GM15510 (cell line): ENCODE data around the gene TIMM10.

Experiments
- POLR2A ChIP-seq: IDR thresholded peaks from 3 replicates; pipeline ENCODE4 v1.6.1; 2011; ENCODE audit warnings: borderline replicate concordance; ENCODE audit not compliant: insufficient read length; ENCODE audit errors: extremely low read depth

Gene TIMM10

GRCh38 chr11:57500515-57500914 lies 30.0 kb downstream of the TIMM10 start:
- no peak for TF ChIP-seq POLR2A

GRCh38 chr11:57499983-57500461 lies 30.5 kb downstream of the TIMM10 start:
- TF ChIP-seq POLR2A: no peak

DNA sequence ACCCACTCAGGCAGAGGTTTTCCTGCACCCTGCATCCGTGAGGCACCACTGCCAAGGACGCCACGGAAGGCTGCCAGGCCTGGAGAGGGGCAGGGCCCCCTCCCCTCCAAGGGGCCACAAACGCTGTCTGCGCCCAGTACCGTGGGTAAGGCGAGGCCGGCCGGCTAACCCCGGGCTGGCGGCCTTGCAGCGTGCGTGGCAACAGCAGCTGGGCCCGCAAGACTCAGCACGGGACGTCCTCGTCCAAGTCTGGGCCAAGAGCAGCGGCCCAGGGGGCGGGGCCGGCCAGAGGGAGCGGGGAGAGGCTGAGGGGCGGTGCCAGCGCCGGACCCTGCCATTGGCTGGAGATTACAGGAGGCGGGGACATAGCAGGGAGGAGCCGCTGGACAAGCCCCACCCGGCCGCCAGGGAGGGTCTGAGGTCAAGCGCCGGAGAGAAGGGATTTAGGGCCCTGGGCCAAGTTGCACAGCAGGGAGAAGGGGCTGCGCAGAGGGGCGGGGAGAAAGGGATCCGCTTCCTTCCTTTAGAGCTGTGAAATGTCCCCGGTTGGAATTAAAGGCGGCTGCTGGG lies 31.1 kb downstream of the TIMM10 start:
- TF ChIP-seq POLR2A: no peak

- TF ChIP-seq POLR2A: no peak
Observed at GRCh38 chr11:57498540-57498939, 32.0 kb downstream of the TIMM10 start.

DNA sequence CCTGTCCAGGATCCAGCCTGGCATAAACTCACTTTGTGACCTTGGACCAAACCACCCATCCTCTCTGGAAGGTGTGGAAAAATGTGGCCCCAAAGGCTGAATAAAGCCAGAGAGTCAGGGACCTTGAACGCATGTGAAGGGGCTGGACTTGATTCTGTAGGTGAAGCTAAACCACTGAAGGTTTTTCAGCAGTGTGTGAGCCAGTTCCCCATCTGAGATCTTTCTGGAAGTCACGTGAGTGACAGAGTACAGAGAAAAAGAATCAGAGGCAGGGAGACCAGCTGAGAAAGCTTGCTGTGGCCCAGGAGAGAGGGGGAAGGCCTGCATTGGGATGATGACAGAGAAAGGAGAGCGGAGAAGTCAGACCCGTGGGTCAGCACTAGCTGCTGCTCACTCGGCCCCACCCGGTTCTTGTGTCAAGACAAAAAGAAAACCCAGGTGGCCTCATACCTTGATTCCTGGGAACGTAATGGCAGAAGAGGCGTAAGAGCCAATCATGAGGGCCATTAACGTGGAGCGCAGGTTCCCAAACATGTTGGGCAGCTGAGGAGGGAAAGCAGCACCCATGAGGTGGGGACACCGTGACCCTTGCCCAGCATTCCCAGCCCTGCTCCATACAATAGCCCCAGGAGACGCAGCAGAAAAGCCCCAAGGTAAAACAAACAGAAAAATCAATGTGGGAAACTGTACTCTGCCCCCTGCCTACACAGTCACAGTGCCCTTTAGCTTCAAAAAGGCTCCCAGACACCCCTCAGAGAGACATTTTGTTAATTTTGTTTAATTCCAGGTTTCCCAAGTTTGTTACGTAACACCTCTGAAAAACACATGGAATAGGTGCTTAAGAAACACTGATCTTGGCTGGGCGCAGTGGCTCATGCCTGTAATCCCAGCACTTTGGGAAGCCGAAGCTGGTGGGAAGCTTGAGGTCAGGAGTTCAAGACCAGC lies 33.0 kb downstream of the TIMM10 start:
- no peak for TF ChIP-seq POLR2A

GRCh38 chr11:57496109-57496820 lies 34.3 kb downstream of the TIMM10 start:
- TF ChIP-seq POLR2A: no peak

DNA sequence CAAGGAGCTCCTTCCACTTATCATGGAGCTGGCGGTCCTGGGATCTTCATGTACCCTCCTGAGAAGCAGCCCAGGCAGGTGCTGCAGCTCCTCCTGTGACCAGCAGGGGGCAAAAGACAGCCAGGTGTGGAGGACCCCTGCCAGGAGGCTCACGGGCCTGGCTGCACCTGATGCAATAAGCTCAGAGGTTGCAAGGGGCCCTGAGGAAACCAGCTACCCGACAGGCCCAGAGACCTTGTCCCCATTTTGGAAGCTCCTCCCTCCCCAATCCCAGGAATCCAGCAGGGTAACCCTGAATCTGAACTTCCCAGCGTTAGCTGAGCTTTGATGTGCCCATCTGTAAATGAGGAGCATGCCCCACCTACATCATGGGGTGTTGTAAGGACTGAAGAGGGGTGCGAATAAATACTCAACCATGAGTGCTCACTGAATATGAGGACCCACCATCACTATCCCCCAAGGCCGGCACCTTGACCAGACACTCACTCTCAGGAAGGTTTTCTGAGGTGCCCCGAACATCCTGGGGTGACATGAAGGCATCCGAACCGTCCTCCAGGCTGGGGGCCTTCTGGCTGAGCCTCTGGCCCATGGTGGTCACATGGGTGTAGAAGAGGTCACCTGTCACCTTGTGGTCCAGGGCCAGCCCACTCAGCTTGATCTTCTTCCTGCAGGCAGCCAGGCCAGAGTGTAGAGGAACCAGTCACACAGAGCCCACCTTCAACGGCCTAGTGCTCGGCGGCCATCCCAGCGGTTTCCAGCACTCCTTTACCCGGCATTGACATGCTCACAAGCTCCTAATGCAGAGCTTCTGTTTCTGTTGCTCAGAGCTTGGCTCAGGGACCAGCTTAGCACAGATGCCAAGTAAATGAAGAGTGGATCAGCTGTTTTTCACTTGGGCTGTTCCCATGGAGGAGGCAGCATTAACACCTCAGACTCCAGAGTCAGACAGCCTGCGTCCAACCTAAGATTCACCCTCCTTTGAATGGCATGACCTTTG lies 36.7 kb downstream of the TIMM10 start:
- TF ChIP-seq POLR2A: no peak

GRCh38 chr11:57491371-57492061 lies 39.0 kb downstream of the TIMM10 start:
- TF ChIP-seq POLR2A: no peak

DNA sequence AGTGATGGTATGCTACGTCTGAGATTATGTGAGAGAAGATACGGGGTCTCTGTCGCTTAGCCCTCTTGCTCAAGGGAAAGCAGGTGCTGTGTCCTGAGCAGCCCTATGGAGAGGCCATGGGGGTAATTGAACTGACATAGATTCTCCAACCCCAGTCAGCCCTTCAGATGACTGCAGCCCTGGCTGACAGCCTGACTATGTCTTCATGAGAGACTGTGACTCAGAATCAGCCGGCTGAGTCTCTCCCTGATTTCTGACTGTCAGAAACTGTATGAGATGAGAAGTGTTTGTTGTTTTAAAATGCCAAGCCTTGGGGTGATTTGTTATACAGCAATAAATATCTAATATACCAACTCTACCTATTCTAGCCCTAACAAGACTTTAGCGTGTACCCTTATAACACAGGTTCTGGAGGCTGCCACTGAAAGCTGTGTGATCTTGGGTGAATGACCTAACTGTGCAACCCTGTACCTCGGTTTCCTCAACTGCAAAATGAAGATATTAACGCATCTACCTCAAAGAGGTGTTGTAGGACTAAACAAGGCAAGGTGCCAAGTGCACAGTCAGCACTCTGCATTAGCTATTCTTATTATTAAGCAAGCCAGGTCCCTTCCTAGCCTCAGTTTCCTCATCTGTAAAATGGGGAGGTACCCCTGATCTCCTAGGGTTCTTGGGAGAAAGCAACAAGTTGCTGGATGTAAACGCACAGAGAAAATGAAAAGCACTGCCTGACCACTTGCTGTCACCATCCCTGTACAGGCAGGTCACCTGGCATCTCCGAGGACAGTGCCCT lies 39.9 kb downstream of the TIMM10 start:
- TF ChIP-seq POLR2A: no peak

GRCh38 chr11:57487920-57488659 lies 42.5 kb downstream of the TIMM10 start:
- TF ChIP-seq POLR2A: no peak

- TF ChIP-seq POLR2A: no peak
Observed at GRCh38 chr11:57487021-57487778, 43.4 kb downstream of the TIMM10 start.
